PC-9 (cell line): ENCODE results near the gene CCDC141.

ENCODE experiments used
- CTCF ChIP-seq: fragments of 200-600 bp; sonication (generic); conservative IDR thresholded peaks from 2 replicates; pipeline ENCODE4 v1.6.1; 2017; ENCODE audit warnings: mixed run types, antibody characterized with exemption, mild to moderate bottlenecking, moderate library complexity
- EZH2 ChIP-seq: fragments of 200-600 bp; sonication (generic); IDR thresholded peaks from 2 replicates; pipeline ENCODE4 v1.8.0; 2017; ENCODE audit warnings: antibody characterized with exemption, low read depth

GRCh38 chr2:178949151-178949550 lies 100.8 kb downstream of the CCDC141 start:
- TF ChIP-seq CTCF, result no peak
- no peak for TF ChIP-seq EZH2
